Activated CD4-positive, alpha-beta T cell treated with anti-CD3 and anti-CD28 coated beads, Interleukin-2, amount 10 ng/mL, durations not matched to agents 7 days and 5 days (primary cell): ENCODE data around the gene SLC16A13. TPM values are rescaled to one million over a fixed set of nuclear protein-coding genes. Genes with fewer than 3 reads are reported as not detected.
"Not testable (repeated sequence)": the region's sequence is repeated elsewhere in the genome, so short reads cannot be mapped to it uniquely, and the experiment has no call there.

Experiments used
- CTCF ChIA-PET: fragments of 350-600 bp; sonication (Branson Sonifier 250); formaldehyde crosslinking; loops from one replicate; lab custom pipeline; 2021; ENCODE audit warnings: antibody characterized with exemption; lab: Charles Lee
- POLR2A ChIA-PET: fragments of 350-600 bp; sonication (Branson Sonifier 250); formaldehyde crosslinking; loops from one replicate; lab custom pipeline; 2021; ENCODE audit warnings: antibody characterized with exemption; lab: Charles Lee
- DNase-seq: peaks from one replicate; pipeline ENCODE4 v3.0.0-alpha.2; 2020
- H3K27ac Mint-ChIP-seq: one replicate; pipeline ENCODE4 v1.8.0; 2021; ENCODE audit warnings: mild to moderate bottlenecking, moderate library complexity, mixed read lengths
- H3K27me3 Mint-ChIP-seq: one replicate; pipeline ENCODE4 v1.8.0; 2021; ENCODE audit warnings: mixed read lengths
- H3K36me3 Mint-ChIP-seq: one replicate; pipeline ENCODE4 v1.8.0; 2021; ENCODE audit warnings: low read depth, mixed read lengths
- H3K4me1 Mint-ChIP-seq: one replicate; pipeline ENCODE4 v1.8.0; 2021; ENCODE audit warnings: mixed read lengths
- H3K4me3 Mint-ChIP-seq: one replicate; pipeline ENCODE4 v1.8.0; 2021; ENCODE audit warnings: mild to moderate bottlenecking, moderate library complexity, mixed read lengths
- H3K9me3 Mint-ChIP-seq: one replicate; pipeline ENCODE4 v1.8.0; 2021; ENCODE audit warnings: mixed read lengths
- total RNA-seq, 2 experiments: library from RNA; stranded (reverse); gene quantifications; one replicate each; pipeline ENCODE4 v1.2.3, GENCODE V29; 2021

Gene SLC16A13
- total RNA-seq, 2 experiments from 2014 or later, result 18.0 to 19.1 TPM

DNA sequence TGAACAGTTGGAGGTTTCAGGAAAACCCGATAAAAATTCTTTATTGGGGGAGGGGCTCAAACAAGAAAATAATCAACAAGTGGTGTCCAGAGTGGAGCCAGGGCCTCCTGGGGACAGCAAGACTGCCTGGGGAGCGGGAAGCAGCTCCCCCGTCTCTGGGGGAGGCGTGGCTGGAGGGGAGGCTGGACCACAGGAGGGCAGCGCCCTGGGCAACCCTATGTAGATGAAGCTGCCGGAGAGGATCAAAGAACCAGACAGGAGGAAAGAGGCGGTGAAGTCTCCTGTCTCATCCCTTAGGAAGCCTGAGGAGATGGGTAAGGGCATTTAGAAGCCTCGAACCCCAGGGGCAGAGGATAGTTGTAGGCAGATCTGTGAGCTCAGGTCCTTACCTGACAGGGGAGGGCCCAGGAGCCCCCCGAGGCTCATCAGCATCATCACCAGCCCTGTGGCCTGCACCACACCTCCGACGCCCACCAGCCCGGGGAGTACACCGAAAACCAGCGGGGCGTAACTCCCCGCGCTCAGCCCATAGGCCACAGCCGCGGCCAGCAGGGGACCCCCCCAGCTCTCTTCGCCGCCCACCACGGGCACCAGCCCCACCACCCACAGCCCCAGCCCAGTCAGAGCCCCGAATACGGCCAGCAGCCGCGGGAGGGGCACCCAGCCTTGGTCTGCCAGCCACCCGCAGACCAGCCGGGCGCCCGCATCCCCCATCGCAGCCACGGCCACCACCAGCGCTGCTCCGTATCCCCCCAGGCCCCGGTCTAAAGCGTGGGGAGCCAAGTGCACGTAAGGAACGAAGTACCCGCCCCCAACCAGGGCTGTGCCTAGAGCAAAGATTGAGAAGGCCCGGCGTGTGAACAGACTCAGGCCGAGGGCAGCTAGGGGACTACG lies 6.0 kb downstream of the SLC16A13 start:
- ChIA-PET CTCF (interaction anchor here (0.6 to 1.6 kb wide), 5 partner anchors 20 to 451 kb away, joined by 3 to 4 read pairs (median 3); no protein-coding TSS in a partner anchor), POLR2A (interaction anchor here (0.7 kb wide), 1 partner anchor 444 kb away, joined by 13 read pairs; no protein-coding TSS in a partner anchor)
- Mint-ChIP-seq H3K36me3 (peaks cover 7% of the 10 kb centered on the region), H3K27ac (no peak overlapping the region), H3K4me3 (peak overlapping the region; percentile 52), H3K27me3 (peaks cover 11% of the 10 kb centered on the region), H3K4me1 (peaks cover 47% of the 10 kb centered on the region), H3K9me3 (no peaks in the 10 kb centered on the region)
- DNase-seq, result no peak

GRCh38 chr17:7042501-7043181 lies 6.8 kb downstream of the SLC16A13 start:
- Mint-ChIP-seq H3K36me3 (peaks cover 7% of the 10 kb centered on the region), H3K9me3 (no peaks in the 10 kb centered on the region), H3K4me3 (peak overlapping the region; percentile 52), H3K27ac (no peak overlapping the region), H3K27me3 (peaks cover 11% of the 10 kb centered on the region), H3K4me1 (peaks cover 49% of the 10 kb centered on the region)
- ChIA-PET CTCF (interaction anchor here (1.0 to 1.3 kb wide), 3 partner anchors 21 to 91 kb away, joined by 3 to 4 read pairs (median 3); no protein-coding TSS in a partner anchor), POLR2A (no interaction called here)
- DNase-seq, result no peak

GRCh38 chr17:7043182-7043496 lies 7.3 kb downstream of the SLC16A13 start:
- no peak overlapping the region for H3K27ac Mint-ChIP-seq
- DNase-seq, result no peak
- POLR2A ChIA-PET, result no interaction called here
- CTCF ChIA-PET, result interaction anchor here (1.0 kb wide), 1 partner anchor 27 kb away, joined by 3 read pairs; no protein-coding TSS in a partner anchor
- H3K9me3 Mint-ChIP-seq, result no peaks in the 10 kb centered on the region
- peaks cover 45% of the 10 kb centered on the region for H3K4me1 Mint-ChIP-seq
- peaks cover 11% of the 10 kb centered on the region for H3K27me3 Mint-ChIP-seq
- peaks cover 7% of the 10 kb centered on the region for H3K36me3 Mint-ChIP-seq
- peak overlapping the region; percentile 52 for H3K4me3 Mint-ChIP-seq

DNA sequence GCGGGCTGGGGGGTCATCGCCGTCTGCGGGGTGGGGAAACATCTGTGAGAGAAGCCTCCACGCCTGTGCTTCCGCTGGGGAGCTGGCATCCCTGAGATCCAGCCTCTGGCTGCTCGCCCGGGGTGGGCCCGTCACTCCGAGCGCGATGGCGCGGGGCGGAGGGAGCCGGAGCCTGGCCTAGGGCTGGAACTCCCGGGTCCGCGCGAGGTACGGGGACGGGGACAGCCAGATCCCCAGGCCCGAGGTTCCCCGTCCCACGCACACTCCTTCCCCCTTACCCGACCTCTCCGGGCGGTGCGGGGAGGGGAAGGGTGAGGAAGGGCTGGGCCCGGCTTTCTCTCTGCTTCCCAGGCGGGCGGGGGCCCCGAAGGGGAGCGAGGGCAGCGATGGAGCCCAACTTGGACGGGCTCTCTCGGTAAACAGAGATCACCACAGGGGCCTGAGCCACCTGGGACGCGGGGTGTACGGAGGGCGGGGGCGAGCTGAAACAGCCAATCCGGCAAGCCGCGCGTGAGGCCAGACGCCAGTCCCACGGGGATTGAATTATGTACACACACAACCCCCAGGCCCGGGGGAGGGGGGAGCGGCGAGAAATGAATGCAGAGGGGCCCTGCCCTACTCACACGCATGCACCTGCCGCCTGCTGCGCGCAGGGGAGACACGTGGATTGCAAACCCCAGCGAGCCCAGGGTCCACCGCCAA lies 7.8 kb downstream of the SLC16A13 start, which contains the start of gene SLC16A11:
TSS of gene SLC16A11 (minus strand) at position 596 of the 702 bp plus-strand sequence. CDS start at position 17, 579 bp downstream.
- Mint-ChIP-seq H3K27ac (no peak within 1 kb of the TSS), H3K4me1 (peaks cover 40% of the 10 kb centered on the region), H3K36me3 (peaks cover 5% of the 10 kb centered on the region), H3K9me3 (no peaks in the 10 kb centered on the region), H3K4me3 (peak within 1 kb of the TSS; percentile 52), H3K27me3 (peaks cover 11% of the 10 kb centered on the region)
- DNase-seq, result peak; percentile 24
- ChIA-PET CTCF (interaction anchor here (1.0 to 3.4 kb wide), 3 partner anchors 21 to 93 kb away, joined by 3 to 18 read pairs (median 15); partner anchors contain the start of gene BCL6B), POLR2A (no interaction called here)

- Mint-ChIP-seq H3K9me3 (no peaks in the 10 kb centered on the region), H3K27me3 (peaks cover 11% of the 10 kb centered on the region), H3K4me1 (peaks cover 31% of the 10 kb centered on the region), H3K36me3 (no peaks in the 10 kb centered on the region), H3K27ac (peak overlapping the region; percentile 86), H3K4me3 (peak overlapping the region; percentile 69)
- POLR2A ChIA-PET, result interaction anchor here (1.7 kb wide), 1 partner anchor 174 kb away, joined by 5 read pairs; the partner anchor contains the start of genes ACADVL and DLG4
- CTCF ChIA-PET, result interaction anchor here (0.6 to 3.4 kb wide), 18 partner anchors 8 to 251 kb away, joined by 3 to 19 read pairs (median 8); partner anchors contain the start of genes ASGR1, BCL6B and SLC16A13
- peak; percentile 75 for DNase-seq
Measured at GRCh38 chr17:7045492-7046126, 9.8 kb downstream of the SLC16A13 start.

DNA sequence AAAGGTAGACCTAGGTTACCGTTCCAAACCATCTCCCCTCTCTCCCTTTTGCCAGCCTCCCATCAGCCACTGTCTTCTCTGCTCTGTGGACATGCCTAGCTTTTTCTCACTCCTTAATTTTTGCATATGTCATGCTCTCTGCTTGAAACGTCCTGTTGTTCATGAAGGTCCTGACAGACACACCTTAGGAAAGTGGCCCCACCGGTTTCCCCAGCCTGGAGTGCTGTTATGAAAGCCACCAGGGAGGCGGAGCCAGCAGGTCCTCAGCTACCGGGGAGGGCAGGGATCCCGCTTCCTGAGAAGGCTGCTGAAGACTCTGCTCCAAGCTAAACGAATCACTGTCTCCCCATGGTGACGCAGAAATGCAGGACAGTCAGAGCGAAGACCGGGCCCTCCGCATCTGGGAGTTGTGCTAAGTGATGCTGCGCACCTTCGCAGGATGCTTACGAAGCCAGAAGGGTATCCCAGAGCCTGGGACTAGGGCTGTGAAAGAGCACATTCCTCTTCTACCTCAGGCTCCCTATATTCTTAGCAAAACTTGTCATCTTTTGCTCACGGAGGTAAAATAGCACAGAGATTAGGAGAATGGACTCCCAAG lies 10.4 kb downstream of the SLC16A13 start:
- peak overlapping the region; percentile 69 for H3K4me3 Mint-ChIP-seq
- peaks cover 31% of the 10 kb centered on the region for H3K4me1 Mint-ChIP-seq
- H3K27ac Mint-ChIP-seq, result peak overlapping the region; percentile 86
- peaks cover 11% of the 10 kb centered on the region for H3K27me3 Mint-ChIP-seq
- CTCF ChIA-PET, result interaction anchor here (0.6 to 3.4 kb wide), 17 partner anchors 9 to 250 kb away, joined by 3 to 19 read pairs (median 8); partner anchors contain the start of genes ASGR1, BCL6B and SLC16A13
- POLR2A ChIA-PET, result interaction anchor here (1.7 kb wide), 1 partner anchor 174 kb away, joined by 5 read pairs; the partner anchor contains the start of genes ACADVL and DLG4
- H3K9me3 Mint-ChIP-seq, result no peaks in the 10 kb centered on the region
- H3K36me3 Mint-ChIP-seq, result no peaks in the 10 kb centered on the region
- peak; percentile 48 for DNase-seq

DNA sequence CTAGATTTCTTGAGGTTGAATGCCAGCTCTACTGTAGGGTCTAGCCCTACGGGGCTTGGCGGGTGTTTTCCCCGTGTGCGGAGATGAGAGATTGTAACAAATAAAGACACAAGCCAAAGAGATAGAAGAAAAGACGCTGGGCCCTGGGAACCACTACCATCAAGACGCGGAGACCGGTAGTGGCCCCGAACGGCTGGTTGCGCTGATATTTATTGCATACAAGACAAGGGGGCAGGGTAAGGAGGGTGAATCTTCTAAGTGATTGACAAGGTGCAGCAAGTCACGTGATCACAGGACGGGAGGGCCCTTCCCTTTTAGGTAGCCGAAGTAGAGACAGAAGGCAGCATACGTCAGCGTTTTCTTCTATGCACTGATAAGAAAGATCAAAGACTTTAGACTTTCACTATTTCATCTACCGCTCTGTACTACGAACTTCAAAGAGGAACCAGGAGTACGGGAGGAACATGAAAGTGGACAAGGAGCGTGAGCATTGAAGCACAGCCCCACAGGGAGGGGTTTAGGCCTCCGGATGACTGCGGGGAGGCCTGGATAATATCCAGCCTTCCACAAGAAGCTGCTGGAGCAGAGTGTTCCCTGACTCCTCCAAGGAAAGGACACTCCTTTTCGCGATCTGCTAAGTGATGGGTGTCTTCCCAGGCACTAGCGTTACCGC lies 11.0 kb downstream of the SLC16A13 start:
- H3K9me3 Mint-ChIP-seq, H3K36me3 Mint-ChIP-seq: not testable (repeated sequence)
- CTCF ChIA-PET, result interaction anchor here (1.1 to 3.4 kb wide), 15 partner anchors 10 to 250 kb away, joined by 3 to 19 read pairs (median 9); partner anchors contain the start of genes ASGR1, BCL6B and SLC16A13
- POLR2A ChIA-PET, result interaction anchor here (1.7 kb wide), 1 partner anchor 173 kb away, joined by 5 read pairs; the partner anchor contains the start of genes ACADVL and DLG4
- DNase-seq, result peak; percentile 87
- peak overlapping the region; percentile 86 for H3K27ac Mint-ChIP-seq
- peaks cover 28% of the 10 kb centered on the region for H3K4me1 Mint-ChIP-seq
- H3K27me3 Mint-ChIP-seq, result peaks cover 11% of the 10 kb centered on the region
- peak overlapping the region; percentile 69 for H3K4me3 Mint-ChIP-seq

DNA sequence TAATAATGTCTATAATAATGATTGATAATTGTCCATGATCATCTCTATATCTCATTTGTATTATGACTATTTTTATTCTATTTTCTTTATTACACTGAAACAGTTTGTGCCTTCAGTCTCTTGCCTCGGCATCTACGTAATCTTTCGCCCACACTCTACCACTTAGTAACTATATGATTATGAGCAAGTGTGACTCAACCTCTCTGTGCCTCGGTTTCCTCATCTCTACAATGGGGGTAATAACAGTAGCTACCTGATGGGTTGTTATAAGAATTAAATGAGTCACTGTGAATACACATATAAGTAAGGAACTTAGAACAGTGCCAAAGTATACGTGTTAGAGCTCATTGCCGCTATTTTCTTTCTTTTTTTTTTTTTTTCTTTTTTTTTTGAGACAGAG lies 11.8 kb downstream of the SLC16A13 start:
- H3K9me3 Mint-ChIP-seq, result no peaks in the 10 kb centered on the region
- H3K27ac Mint-ChIP-seq, result no peak overlapping the region
- peaks cover 11% of the 10 kb centered on the region for H3K27me3 Mint-ChIP-seq
- no peak overlapping the region for H3K4me3 Mint-ChIP-seq
- POLR2A ChIA-PET, result no interaction called here
- H3K4me1 Mint-ChIP-seq, result peaks cover 25% of the 10 kb centered on the region
- CTCF ChIA-PET, result interaction anchor here (0.7 to 1.7 kb wide), 4 partner anchors 12 to 147 kb away, joined by 4 to 6 read pairs (median 6); partner anchors contain the start of gene SLC16A13
- no peak for DNase-seq
- no peaks in the 10 kb centered on the region for H3K36me3 Mint-ChIP-seq

GRCh38 chr17:7048968-7049367 lies 13.2 kb downstream of the SLC16A13 start:
- POLR2A ChIA-PET, result no interaction called here

DNA sequence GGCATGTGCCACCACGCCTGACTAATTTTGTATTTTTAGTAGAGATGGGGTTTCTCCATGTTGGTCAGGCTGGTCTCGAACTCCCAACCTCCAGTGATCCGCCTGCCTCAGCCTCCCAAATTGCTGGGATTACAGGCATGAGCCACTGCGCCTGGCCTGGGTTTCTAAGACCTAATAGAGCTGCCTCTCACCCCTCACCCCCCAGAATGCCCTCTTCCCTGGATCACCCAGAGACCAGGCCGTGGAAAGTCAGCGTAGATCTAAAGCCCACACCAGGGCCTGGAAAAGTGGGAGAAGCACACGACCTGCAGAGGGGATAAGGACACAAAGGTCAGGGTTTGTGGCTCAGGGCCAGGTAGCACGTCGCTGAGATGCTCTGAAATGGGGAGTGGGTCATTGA lies 14.8 kb downstream of the SLC16A13 start:
- H3K4me3 Mint-ChIP-seq, POLR2A ChIA-PET, H3K36me3 Mint-ChIP-seq, DNase-seq, H3K27me3 Mint-ChIP-seq, H3K9me3 Mint-ChIP-seq, H3K27ac Mint-ChIP-seq: not testable (repeated sequence)
- peaks cover 18% of the 10 kb centered on the region for H3K4me1 Mint-ChIP-seq
- CTCF ChIA-PET, result interaction anchor here (0.6 to 2.5 kb wide), 5 partner anchors 13 to 138 kb away, joined by 3 to 16 read pairs (median 3); no protein-coding TSS in a partner anchor

More at GRCh38 chr17:7048968-7049367, 13.2 kb downstream of the SLC16A13 start:
- Mint-ChIP-seq H3K9me3 (no peaks in the 10 kb centered on the region), H3K4me3 (no peak overlapping the region), H3K27ac (no peak overlapping the region), H3K27me3 (peaks cover 3% of the 10 kb centered on the region), H3K36me3 (no peaks in the 10 kb centered on the region), H3K4me1 (peaks cover 18% of the 10 kb centered on the region)
- no peak for DNase-seq
- CTCF ChIA-PET, result interaction anchor here (1.7 kb wide), 1 partner anchor 128 kb away, joined by 5 read pairs; no protein-coding TSS in a partner anchor
